Posterior cingulate gyrus (tissue), 11 donors: Measurements from ENCODE around the gene URAD.

Source experiments
- DNase-seq, 10 donors: peaks; one replicate each; pipeline versions ENCODE4 v3.0.0 to v3.0.0-alpha.2; 2020 to 2021; ENCODE audit warnings: mixed read lengths in 3 of 10
- intact Hi-C: fragments of 100-400 bp; cut with DNase I; formaldehyde crosslinking; loops from one replicate; pipeline ENCODE4 v1.15.1; 2023

URAD gene

GRCh38 chr13:27961227-27962085 lies 27.0 kb downstream of the URAD start:
- intact Hi-C loops = no loop called here
- DNase-seq = peak in 1 of 10 donors; percentile 79

GRCh38 chr13:27960362-27961226 lies 27.9 kb downstream of the URAD start:
- intact Hi-C loops = no loop called here
- DNase-seq = peak in 4 of 10 donors; percentile 13 to 85 (median 58)

GRCh38 chr13:27959976-27960361 lies 28.5 kb downstream of the URAD start:
- intact Hi-C loops = loop anchor here (10.0 kb wide), 1 partner anchor 125 kb away; no protein-coding TSS in a partner anchor
- peak in 1 of 10 donors; percentile 31 for DNase-seq

- no peak for DNase-seq
- intact Hi-C loops = loop anchor here (10.0 kb wide), 1 partner anchor 122 kb away; no protein-coding TSS in a partner anchor
These were observed 31.8 kb downstream of the URAD start for GRCh38 chr13:27956576-27957300.

- DNase-seq = no peak
These were observed 33.4 kb downstream of the URAD start for GRCh38 chr13:27955014-27955591.

GRCh38 chr13:27954406-27954851 lies 34.1 kb downstream of the URAD start:
- intact Hi-C loops = loop anchor here (10.0 kb wide), 1 partner anchor 120 kb away; no protein-coding TSS in a partner anchor
- DNase-seq = peak in 2 of 10 donors; percentile 74 to 79

More at GRCh38 chr13:27955014-27955591, 33.4 kb downstream of the URAD start:
- intact Hi-C loops = loop anchor here (10.0 kb wide), 1 partner anchor 120 kb away; no protein-coding TSS in a partner anchor

GRCh38 chr13:27953676-27954405 lies 34.7 kb downstream of the URAD start:
- DNase-seq = peak in 7 of 10 donors; percentile 29 to 92 (median 54)
- intact Hi-C loops = loop anchor here (10.0 kb wide), 1 partner anchor 119 kb away; no protein-coding TSS in a partner anchor

GRCh38 chr13:27952876-27953675 lies 35.4 kb downstream of the URAD start:
- intact Hi-C loops = loop anchor here (10.0 kb wide), 1 partner anchor 118 kb away; no protein-coding TSS in a partner anchor
- DNase-seq = peak in 2 of 10 donors; percentile 57 to 68

GRCh38 chr13:27942972-27943371 lies 45.5 kb downstream of the URAD start:
- intact Hi-C loops = no loop called here
- no peak for DNase-seq

- intact Hi-C loops = no loop called here
- DNase-seq = no peak
These were observed 54.7 kb downstream of the URAD start for GRCh38 chr13:27933580-27934328.

- intact Hi-C loops = no loop called here
- DNase-seq = no peak
These were observed 55.4 kb downstream of the URAD start for GRCh38 chr13:27933118-27933517.

- intact Hi-C loops = no loop called here
- no peak for DNase-seq
These were observed 58.6 kb downstream of the URAD start for GRCh38 chr13:27929868-27930267.

GRCh38 chr13:27928805-27929753 lies 59.4 kb downstream of the URAD start:
- intact Hi-C loops = no loop called here
- DNase-seq = no peak

- DNase-seq = no peak
- intact Hi-C loops = no loop called here
These were observed 60.1 kb downstream of the URAD start for GRCh38 chr13:27928353-27928804.
